ENCODE results near the gene ANKRD63.

DNA sequence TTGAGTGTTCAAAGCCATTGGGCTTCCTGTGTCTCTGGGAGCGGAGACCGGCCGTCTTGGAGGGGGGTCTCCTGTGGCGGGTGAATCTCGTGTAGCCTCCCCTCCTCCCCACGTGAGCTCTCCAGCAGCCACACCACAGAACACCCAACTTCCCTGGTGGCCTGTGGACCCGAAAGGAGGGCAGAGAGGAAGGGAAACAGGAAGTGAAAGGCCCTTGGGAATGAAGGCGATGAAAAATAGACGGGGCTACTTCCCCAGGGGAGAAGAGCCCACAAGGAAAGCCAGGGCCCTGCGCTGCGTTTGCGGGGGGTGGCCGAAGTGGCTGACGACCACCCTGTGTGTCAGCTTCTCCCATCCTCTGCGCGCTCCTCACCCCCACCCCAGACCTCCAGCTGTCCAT lies 5.4 kb downstream of the ANKRD63 start:
- no peak for TF ChIP-seq CEBPB (IDR thresholded peaks at IDR 0.05)
- TF ChIP-seq, protein P1, sequence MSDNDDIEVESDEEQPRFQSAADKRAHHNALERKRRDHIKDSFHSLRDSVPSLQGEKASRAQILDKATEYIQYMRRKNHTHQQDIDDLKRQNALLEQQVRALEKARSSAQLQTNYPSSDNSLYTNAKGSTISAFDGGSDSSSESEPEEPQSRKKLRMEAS (IDR thresholded peaks at IDR 0.05) = no peak
- TF ChIP-seq NFIC (IDR thresholded peaks at IDR 0.05) = no peak

Data from Ishikawa (cell line).